DMS 273 (cell line): ENCODE measurements around the gene BICC1.
A peak's percentile ranks its signal among the peaks of the same experiment; 100 is the strongest.

Experiments
- DNase-seq: peaks from one replicate; lab custom pipeline; 2025; ENCODE audit not compliant: unreplicated experiment; lab: John Stamatoyannopoulos, UW

BICC1 gene

DNA sequence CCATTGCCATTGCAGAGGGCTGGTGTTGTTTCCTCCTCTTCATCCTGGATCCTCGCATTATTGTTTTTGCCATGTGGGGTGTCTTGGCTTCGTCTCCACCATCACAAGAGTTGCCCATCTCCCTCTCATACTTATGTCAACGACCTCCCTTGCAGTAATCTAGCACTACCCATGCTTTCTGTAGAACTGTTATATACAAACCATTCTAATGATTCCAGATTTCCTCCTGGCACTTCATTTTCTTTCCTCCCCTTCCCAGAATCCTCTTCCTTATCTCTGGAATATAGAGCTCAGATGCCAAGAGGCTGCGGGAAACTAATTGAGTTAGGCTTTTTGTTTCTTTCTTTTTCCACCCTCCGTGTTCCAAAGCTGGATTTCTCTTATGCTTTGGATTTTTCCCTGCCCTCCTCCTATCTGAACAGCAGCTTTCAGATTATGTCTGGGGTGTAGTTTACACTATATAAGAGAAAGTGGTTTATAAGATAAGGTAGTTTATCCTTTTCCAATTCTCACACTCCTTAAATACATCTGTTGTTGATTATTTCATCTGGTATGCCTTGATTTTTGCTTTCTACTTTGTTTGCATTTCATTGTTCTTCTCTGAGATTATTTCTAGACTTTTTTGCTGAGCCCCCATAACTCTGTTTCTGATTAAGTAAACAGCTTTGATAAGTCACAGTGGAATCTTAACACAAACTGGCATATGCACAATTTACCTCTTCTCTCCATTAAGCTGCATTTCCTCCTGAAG, 264.1 kb downstream of the BICC1 start:
- DNase-seq = no peak

DNA sequence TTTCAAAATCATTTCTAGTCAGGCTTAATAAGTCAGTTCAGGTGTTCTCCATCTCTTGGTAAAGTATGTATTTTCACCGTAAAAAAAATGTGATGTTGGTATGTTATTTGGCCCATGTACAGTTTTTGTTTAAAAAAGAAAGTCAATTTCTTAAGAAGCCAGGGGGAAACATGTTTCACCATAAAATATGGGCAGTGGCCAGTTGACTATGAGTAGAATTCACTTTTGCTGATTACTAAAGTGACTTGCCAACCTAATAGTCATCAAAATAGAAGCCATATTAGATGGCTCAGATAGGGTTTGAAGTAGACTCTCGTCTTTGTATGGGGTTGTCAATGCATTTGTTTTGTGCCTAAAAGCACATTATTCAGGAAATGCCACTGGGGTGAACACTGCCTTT, 266.3 kb downstream of the BICC1 start:
- no peak for DNase-seq

DNA sequence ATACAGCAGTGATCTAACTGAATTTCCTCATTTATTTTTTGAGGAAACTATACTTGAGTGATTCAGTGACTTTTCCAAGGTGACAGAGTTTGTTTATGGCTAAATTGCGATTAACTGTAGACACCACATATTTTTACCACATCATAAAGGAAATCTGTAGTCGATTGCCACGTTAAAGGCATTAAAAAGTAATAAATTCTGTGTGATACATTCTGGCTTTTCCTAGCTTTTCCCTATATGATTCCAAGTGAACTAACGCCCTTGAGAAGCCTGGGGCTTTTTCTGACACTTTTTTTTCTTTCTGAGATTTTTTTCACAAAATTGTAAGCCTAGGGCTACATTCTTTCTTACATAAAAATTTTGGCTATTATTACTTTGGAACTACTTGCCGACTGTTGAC, 266.9 kb downstream of the BICC1 start:
- no peak for DNase-seq

- DNase-seq = no peak
Observed at GRCh38 chr10:58780476-58780875, 267.8 kb downstream of the BICC1 start.

GRCh38 chr10:58781873-58782488, 269.3 kb downstream of the BICC1 start:
- DNase-seq = peak; percentile 64

GRCh38 chr10:58782876-58783851, 270.5 kb downstream of the BICC1 start:
- no peak for DNase-seq

DNA sequence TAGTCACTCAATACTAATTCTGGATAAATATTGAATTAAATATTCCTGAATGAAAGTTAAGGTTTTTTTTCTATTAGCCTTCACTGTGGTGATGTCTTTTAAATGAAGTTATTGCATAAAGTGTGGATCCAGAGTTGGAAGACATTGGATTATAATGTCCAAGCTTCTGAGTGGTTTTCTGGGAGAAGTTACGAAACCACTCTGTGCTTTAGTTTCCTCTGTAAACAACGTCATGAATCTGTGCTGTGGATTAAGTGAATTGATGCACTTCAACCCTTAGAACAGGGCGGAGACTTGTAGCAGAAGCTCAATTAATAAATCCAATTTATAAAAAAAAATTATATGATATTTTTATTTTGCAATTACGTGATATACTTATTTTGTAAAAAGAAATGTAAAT, 271.7 kb downstream of the BICC1 start:
- no peak for DNase-seq

GRCh38 chr10:58785354-58785753, 272.7 kb downstream of the BICC1 start:
- no peak for DNase-seq

GRCh38 chr10:58791137-58791536, 278.5 kb downstream of the BICC1 start:
- DNase-seq = no peak

GRCh38 chr10:58795560-58795959, 282.9 kb downstream of the BICC1 start:
- no peak for DNase-seq

- DNase-seq = no peak
Observed at GRCh38 chr10:58796242-58796641, 283.6 kb downstream of the BICC1 start.

DNA sequence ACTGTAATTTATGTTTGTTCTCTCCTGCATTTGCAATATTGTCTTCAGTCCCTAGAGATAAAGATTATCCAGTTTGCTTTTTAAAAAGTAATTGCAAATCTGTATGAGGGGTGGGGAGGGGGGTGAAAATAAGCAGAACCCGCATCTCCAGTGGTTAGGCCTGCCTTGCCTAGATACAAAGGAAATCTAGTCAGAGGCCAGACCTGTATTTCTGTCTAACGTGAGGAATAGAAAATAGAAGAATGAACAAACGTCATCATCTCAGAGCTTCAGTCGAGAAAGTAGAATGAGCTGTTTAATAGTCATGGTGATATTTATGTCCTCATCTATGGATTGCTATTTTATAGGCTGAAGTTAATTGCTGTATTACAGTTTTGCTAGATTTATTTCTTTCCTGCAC, 284.2 kb downstream of the BICC1 start:
- no peak for DNase-seq

DNA sequence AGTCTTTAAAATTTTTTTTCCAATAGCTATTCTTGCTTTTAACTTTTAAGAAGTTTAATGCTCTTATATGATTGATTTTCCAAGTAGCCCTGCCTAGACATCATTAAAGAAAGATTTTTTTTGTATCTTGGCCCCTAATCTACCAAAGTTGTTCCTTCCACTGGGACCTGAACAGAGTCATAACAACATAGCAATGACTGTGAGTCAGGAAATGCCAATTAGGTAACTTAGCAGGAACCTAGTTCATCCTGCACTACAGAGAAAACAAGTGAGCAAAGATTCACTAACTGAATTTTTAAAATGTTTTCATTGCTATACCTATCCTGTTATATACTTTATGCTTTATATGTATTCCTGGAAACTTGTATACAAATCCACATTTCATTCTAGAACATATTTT, 284.7 kb downstream of the BICC1 start:
- DNase-seq = no peak

DNA sequence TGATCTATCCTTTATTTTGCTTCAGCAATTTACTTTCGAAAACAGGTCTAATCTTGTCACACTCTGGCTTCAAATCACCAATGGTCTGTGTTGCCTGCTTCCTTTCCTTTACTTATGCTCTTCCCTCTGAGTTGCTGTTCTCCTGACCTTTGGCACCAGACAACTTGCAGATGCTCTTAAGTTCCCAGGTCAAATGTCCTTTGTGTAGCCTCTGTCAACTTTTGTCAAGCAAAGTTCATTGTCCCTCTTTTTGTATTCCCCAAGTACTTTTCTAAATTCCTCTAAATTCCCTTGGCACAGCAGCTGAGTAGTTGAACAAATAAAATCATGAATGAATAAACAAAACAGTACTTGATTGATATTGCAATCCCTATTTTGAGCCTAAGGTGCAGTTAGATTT, 289.4 kb downstream of the BICC1 start:
- no peak for DNase-seq

GRCh38 chr10:58806323-58806722, 293.7 kb downstream of the BICC1 start:
- no peak for DNase-seq

DNA sequence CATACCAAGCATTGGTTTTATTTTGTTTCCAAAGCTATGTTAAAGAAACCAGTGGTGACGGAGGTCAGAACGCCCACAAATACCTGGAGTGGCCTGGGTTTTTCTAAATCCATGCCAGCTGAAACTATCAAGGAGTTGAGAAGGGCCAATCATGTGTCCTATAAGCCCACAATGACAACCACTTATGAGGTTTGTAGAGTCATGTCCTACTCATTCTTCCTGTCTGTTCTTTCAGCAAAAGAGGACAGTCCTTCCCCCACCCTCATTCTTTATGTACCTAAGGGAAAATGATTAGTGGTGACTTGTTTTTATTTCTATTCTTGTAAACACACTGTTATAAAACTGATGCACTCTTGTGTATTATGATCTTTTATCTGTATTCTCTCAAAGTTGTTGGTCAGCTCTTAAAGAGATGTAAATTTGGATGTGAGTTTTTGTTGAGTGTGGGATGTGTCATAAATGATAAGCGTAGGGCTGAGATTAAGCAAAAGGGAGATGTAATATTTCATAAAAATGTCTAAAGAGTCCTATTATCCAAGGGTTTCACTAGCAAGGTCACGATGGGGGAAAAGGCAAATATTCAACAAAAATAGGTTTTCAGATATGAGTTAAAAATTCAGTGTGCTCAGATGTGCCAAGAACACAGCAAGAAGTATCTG, 294.4 kb downstream of the BICC1 start:
- no peak for DNase-seq

GRCh38 chr10:58807629-58808022, 295.0 kb downstream of the BICC1 start:
- no peak for DNase-seq

DNA sequence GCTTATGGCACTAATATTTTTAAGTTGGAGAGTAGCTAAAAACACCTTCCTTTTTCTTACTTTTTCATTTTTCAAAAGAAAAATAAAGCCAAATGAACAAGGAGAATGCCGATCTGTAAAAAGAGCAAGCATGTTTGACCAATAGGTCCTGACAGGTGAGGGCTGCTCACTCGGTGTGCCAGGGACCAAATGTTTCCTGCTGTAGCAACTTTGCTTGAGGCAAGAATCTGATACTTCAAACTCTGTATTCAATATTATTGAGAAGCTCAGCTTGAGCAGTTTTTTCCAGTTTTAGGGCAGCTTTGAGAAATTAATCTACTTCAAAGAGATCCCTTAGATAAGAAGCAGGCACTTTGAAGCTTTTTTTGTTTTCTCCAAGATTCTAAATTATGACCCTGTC, 298.1 kb downstream of the BICC1 start:
- no peak for DNase-seq

DNA sequence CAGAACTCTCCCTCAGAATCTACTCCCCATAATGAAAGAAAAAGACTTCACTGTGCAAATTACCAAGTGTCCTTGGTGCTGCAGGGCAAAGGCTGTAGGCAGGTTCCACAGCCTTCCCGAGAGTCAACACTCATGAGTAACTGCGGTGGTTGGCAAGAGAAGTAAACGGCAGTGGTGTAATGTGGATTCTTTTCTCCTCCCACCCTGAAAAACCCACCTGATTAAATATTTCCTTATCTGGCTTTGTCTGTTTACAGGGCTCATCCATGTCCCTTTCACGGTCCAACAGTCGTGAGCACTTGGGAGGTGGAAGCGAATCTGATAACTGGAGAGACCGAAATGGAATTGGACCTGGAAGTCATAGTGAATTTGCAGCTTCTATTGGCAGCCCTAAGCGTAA, 300.9 kb downstream of the BICC1 start:
- DNase-seq = no peak

- no peak for DNase-seq
Observed at GRCh38 chr10:58817201-58817846, 304.7 kb downstream of the BICC1 start.

- peak; percentile 42 for DNase-seq
Observed at GRCh38 chr10:58818900-58819299, 306.2 kb downstream of the BICC1 start.
